ENCODE results near the gene ABHD17A. TPM values are rescaled to one million over a fixed set of nuclear protein-coding genes. Genes with fewer than 3 reads are reported as not detected.

ABHD17A gene
- total RNA-seq, 1 donor from 2014 or later = 283 TPM

- peaks cover 9% of the 10 kb centered on the region for H3K4me1 Mint-ChIP-seq (ENCODE audit: unreplicated experiment)
- peaks cover 16% of the 10 kb centered on the region for H3K27me3 Mint-ChIP-seq (ENCODE audit: unreplicated experiment)
- DNase-seq (ENCODE audit: low spot score) = peak; percentile 59
- no peak overlapping the region for H3K4me3 Mint-ChIP-seq (ENCODE audit: unreplicated experiment)
- no peak for TF ChIP-seq CTCF (IDR thresholded peaks at IDR 0.05; ENCODE audit: unreplicated experiment)
- H3K36me3 Mint-ChIP-seq (ENCODE audit: low read depth, unreplicated experiment) = peaks cover 4% of the 10 kb centered on the region
- H3K27ac Mint-ChIP-seq (ENCODE audit: unreplicated experiment) = no peak overlapping the region
- no peaks in the 10 kb centered on the region for H3K9me3 Mint-ChIP-seq (ENCODE audit: unreplicated experiment)
These were observed 28.3 kb downstream of the ABHD17A start for GRCh38 chr19:1856698-1857603.

- Mint-ChIP-seq H3K27me3 (ENCODE audit: unreplicated experiment) (peaks cover 12% of the 10 kb centered on the region), H3K4me3 (ENCODE audit: unreplicated experiment) (peak overlapping the region; percentile 79), H3K9me3 (ENCODE audit: unreplicated experiment) (no peaks in the 10 kb centered on the region), H3K36me3 (ENCODE audit: low read depth, unreplicated experiment) (peaks cover 2% of the 10 kb centered on the region), H3K27ac (ENCODE audit: unreplicated experiment) (no peak overlapping the region), H3K4me1 (ENCODE audit: unreplicated experiment) (peaks cover 6% of the 10 kb centered on the region)
- no peak for TF ChIP-seq CTCF (IDR thresholded peaks at IDR 0.05; ENCODE audit: unreplicated experiment)
- DNase-seq (ENCODE audit: low spot score) = no peak
These were observed 29.0 kb downstream of the ABHD17A start for GRCh38 chr19:1856345-1856697.

GRCh38 chr19:1855828-1856255 is 29.5 kb downstream of the ABHD17A start:
- H3K27me3 Mint-ChIP-seq (ENCODE audit: unreplicated experiment) = peaks cover 8% of the 10 kb centered on the region
- TF ChIP-seq CTCF (IDR thresholded peaks at IDR 0.05; ENCODE audit: unreplicated experiment) = no peak
- H3K4me1 Mint-ChIP-seq (ENCODE audit: unreplicated experiment) = peaks cover 6% of the 10 kb centered on the region
- peaks cover 5% of the 10 kb centered on the region for H3K36me3 Mint-ChIP-seq (ENCODE audit: low read depth, unreplicated experiment)
- no peaks in the 10 kb centered on the region for H3K9me3 Mint-ChIP-seq (ENCODE audit: unreplicated experiment)
- no peak overlapping the region for H3K4me3 Mint-ChIP-seq (ENCODE audit: unreplicated experiment)
- H3K27ac Mint-ChIP-seq (ENCODE audit: unreplicated experiment) = no peak overlapping the region
- DNase-seq (ENCODE audit: low spot score) = no peak

GRCh38 chr19:1855040-1855827 is 30.1 kb downstream of the ABHD17A start:
- DNase-seq (ENCODE audit: low spot score) = peak; percentile 85
- Mint-ChIP-seq H3K4me3 (ENCODE audit: unreplicated experiment) (no peak overlapping the region), H3K27ac (ENCODE audit: unreplicated experiment) (no peak overlapping the region), H3K36me3 (ENCODE audit: low read depth, unreplicated experiment) (peaks cover 5% of the 10 kb centered on the region), H3K4me1 (ENCODE audit: unreplicated experiment) (peaks cover 6% of the 10 kb centered on the region), H3K9me3 (ENCODE audit: unreplicated experiment) (no peaks in the 10 kb centered on the region), H3K27me3 (ENCODE audit: unreplicated experiment) (peaks cover 12% of the 10 kb centered on the region)
- no peak for TF ChIP-seq CTCF (IDR thresholded peaks at IDR 0.05; ENCODE audit: unreplicated experiment)
